ENCODE measurements around the gene SLC25A26. TPM values are rescaled to one million over a fixed set of nuclear protein-coding genes. Genes with fewer than 3 reads are reported as not detected.

Gene SLC25A26
- total RNA-seq, 4 donors from 2014 or later: 20.1 to 44.4 (median 23.2) TPM

DNA sequence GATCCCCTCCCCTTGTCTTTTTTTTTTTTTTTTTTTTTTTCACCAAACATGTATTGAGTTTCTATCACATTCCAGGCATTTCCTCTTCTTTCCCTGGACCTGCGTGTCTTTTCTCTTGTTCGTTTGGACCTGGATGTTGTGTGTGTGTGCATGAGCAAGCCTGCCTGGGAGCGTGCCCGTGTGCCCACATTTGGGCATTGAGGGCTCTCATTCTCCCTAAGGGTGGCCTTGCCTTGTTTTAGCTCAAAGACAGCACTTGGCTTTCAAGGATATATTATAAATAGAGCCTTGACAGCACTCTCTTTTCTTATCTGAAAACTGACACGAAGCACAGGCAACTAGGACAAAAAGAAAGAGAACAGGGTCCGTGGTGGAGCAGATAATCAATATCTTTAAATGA lies 39.0 kb upstream of the SLC25A26 start:
- TF ChIP-seq, protein P1, sequence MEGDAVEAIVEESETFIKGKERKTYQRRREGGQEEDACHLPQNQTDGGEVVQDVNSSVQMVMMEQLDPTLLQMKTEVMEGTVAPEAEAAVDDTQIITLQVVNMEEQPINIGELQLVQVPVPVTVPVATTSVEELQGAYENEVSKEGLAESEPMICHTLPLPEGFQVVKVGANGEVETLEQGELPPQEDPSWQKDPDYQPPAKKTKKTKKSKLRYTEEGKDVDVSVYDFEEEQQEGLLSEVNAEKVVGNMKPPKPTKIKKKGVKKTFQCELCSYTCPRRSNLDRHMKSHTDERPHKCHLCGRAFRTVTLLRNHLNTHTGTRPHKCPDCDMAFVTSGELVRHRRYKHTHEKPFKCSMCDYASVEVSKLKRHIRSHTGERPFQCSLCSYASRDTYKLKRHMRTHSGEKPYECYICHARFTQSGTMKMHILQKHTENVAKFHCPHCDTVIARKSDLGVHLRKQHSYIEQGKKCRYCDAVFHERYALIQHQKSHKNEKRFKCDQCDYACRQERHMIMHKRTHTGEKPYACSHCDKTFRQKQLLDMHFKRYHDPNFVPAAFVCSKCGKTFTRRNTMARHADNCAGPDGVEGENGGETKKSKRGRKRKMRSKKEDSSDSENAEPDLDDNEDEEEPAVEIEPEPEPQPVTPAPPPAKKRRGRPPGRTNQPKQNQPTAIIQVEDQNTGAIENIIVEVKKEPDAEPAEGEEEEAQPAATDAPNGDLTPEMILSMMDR (IDR thresholded peaks at IDR 0.05): no peak
- Histone ChIP-seq H3K27ac (peak overlapping the region in 1 of 4 donors; percentile 15), H3K36me3 (no peaks in the 10 kb centered on the region), H3K27me3 (no peaks in the 10 kb centered on the region), H3K4me3 (no peak overlapping the region), H3K4me1 (peaks cover 0 to 10% (median 0%) of the 10 kb centered on the region in 4 donors), H3K9me3 (no peaks in the 10 kb centered on the region)
- DNase-seq (ENCODE audit: low spot score in 2 of 2): no peak
- WGBS, 2 donors: 58 to 69% methylated on average over 6 of the region's 6 CpGs

DNA sequence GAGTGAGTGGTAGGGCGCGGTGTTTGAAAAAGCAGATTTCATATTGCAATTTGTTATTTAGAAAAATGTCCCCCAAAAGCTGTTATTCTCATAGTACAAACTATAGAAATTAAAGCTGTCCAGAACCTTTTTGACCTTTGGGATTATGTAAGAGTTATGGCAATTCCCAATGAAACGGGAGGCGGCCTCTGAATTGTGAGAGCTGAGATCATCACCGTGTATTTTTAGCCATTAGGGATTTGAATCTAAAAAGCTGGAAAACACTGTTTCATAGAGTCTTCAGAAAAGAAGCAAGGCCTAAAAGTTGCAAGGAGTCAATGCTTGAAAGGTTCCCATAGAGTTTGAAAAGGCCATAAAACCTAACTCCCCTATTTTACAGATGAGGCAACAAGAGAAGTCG lies 38.6 kb upstream of the SLC25A26 start:
- 61 to 63% methylated on average over 6 of the region's 6 CpGs for WGBS, 2 donors
- Histone ChIP-seq H3K27me3 (no peaks in the 10 kb centered on the region), H3K4me3 (no peak overlapping the region), H3K9me3 (no peaks in the 10 kb centered on the region), H3K36me3 (no peaks in the 10 kb centered on the region), H3K27ac (no peak overlapping the region), H3K4me1 (peaks cover 0 to 10% (median 0%) of the 10 kb centered on the region in 4 donors)
- no peak for DNase-seq (ENCODE audit: low spot score in 2 of 2)
- TF ChIP-seq EP300 (IDR thresholded peaks at IDR 0.05) (no peak), POLR2A (IDR thresholded peaks at IDR 0.05) (no peak)
- TF ChIP-seq, protein P1 (IDR thresholded peaks at IDR 0.05): no peak

DNA sequence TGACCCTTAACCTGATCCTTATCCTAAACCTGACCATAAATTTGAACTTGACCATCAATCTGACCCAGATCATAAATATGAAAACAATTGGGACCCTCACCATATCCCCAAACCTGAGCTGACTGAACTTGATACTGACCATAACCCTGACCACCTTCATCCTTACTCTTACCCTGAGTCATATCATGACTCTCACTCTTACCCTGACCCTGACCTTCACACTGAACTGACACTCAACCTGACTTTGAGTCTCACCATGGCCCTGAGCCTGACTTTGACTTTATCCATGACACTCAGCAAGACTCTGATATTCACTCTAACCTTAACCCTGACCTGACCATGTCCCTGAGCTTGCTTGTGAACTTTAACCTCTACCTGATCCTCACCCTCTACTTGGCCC lies 34.3 kb upstream of the SLC25A26 start:
- H3K27me3 ChIP-seq: no peaks in the 10 kb centered on the region
- H3K4me3 ChIP-seq: no peak overlapping the region
- DNase-seq (ENCODE audit: low spot score in 2 of 2): no peak
- H3K36me3 ChIP-seq: no peaks in the 10 kb centered on the region
- H3K4me1 ChIP-seq: peaks cover 0 to 10% (median 0%) of the 10 kb centered on the region in 4 donors
- H3K27ac ChIP-seq: no peak overlapping the region
- H3K9me3 ChIP-seq: no peaks in the 10 kb centered on the region
- no peak for TF ChIP-seq POLR2A (IDR thresholded peaks at IDR 0.05)
- no peak for TF ChIP-seq EP300 (IDR thresholded peaks at IDR 0.05)

DNA sequence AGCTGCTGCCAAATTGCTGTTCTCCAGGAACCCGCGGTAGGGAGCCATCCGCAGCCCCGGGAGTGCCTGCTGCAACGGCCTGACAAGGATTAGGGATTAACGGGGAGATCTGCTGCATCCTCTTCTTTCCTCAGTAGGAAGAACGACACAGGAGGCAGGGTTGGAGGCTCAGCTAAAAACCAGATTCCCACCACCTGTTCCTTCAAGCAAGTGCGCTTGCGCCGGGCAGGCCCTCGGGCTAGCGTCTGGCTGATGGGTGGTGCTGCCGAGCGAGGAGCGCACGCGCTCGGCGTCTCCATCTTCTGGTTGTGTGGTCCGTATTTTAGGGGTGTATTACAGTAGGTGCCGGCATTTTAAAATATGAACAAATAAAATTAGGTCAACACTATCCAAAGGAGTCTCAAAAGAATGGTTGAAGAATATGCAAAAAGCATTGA lies 25.4 kb upstream of the SLC25A26 start:
- TF ChIP-seq POLR2A (IDR thresholded peaks at IDR 0.05) (no peak), EP300 (IDR thresholded peaks at IDR 0.05) (no peak)
- TF ChIP-seq, protein P1 (IDR thresholded peaks at IDR 0.05): no peak
- H3K36me3 ChIP-seq: no peaks in the 10 kb centered on the region
- no peak overlapping the region for H3K27ac ChIP-seq
- WGBS, 2 donors: 18 to 29% methylated on average over 21 of the region's 21 CpGs
- H3K4me1 ChIP-seq: peaks cover 0 to 9% (median 0%) of the 10 kb centered on the region in 4 donors
- no peak for DNase-seq (ENCODE audit: low spot score in 2 of 2)
- H3K4me3 ChIP-seq: peak overlapping the region in 2 of 4 donors; percentile 3 to 23
- no peaks in the 10 kb centered on the region for H3K9me3 ChIP-seq
- H3K27me3 ChIP-seq: no peaks in the 10 kb centered on the region

DNA sequence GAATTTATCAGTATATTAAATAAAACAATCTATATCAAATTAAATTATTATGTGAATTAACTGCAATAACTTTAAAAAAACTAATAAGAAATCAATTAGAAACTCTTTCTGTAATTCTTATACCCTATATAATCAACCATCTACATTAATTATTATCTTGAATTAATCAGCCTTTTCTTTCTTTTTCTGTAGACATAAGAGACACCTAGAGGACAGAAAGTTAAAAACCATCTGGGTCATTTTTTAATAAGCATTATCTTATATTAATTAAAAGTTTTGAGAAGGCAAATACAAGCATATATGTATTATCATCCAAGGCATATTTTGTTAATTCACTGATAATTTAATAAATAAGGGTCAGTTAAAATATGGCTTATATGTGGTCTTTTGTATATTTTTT lies 24.2 kb upstream of the SLC25A26 start:
- no peak for DNase-seq (ENCODE audit: low spot score in 2 of 2)
- H3K36me3 ChIP-seq: no peaks in the 10 kb centered on the region
- no peaks in the 10 kb centered on the region for H3K9me3 ChIP-seq
- no peak overlapping the region for H3K4me3 ChIP-seq
- no peak overlapping the region for H3K27ac ChIP-seq
- H3K27me3 ChIP-seq: no peaks in the 10 kb centered on the region
- H3K4me1 ChIP-seq: peaks cover 0 to 9% (median 0%) of the 10 kb centered on the region in 4 donors
- no peak for TF ChIP-seq POLR2A (IDR thresholded peaks at IDR 0.05)
- TF ChIP-seq, protein P1 (IDR thresholded peaks at IDR 0.05): peak in 1 of 5 experiments; percentile 17

All from tibial nerve (tissue), 4 donors.